GM21447 (cell line): ENCODE data around the gene PHEX.

Source experiments
- ATAC-seq: cut with Tn5 transposase; IDR thresholded peaks from one replicate; pipeline ENCODE4 v1.9.1; 2021; ENCODE audit not compliant: unreplicated experiment

Gene PHEX

GRCh38 chrX:22097012-22097694 lies 65.0 kb downstream of the PHEX start:
- no peak for ATAC-seq

GRCh38 chrX:22105231-22105630 lies 73.1 kb downstream of the PHEX start:
- ATAC-seq, result no peak

- no peak for ATAC-seq
Observed at GRCh38 chrX:22105971-22106370, 73.8 kb downstream of the PHEX start.

- no peak for ATAC-seq
Observed at GRCh38 chrX:22109442-22109841, 77.3 kb downstream of the PHEX start.

GRCh38 chrX:22110729-22111494 lies 78.8 kb downstream of the PHEX start:
- no peak for ATAC-seq

- ATAC-seq, result no peak
Observed at GRCh38 chrX:22116605-22117546, 84.8 kb downstream of the PHEX start.

- no peak for ATAC-seq
Observed at GRCh38 chrX:22117633-22118032, 85.5 kb downstream of the PHEX start.

GRCh38 chrX:22118161-22118830 lies 86.2 kb downstream of the PHEX start:
- ATAC-seq, result no peak

- ATAC-seq, result no peak
Observed at GRCh38 chrX:22121161-22121560, 89.0 kb downstream of the PHEX start.

GRCh38 chrX:22122510-22122909 lies 90.4 kb downstream of the PHEX start:
- ATAC-seq, result no peak

- no peak for ATAC-seq
Observed at GRCh38 chrX:22124098-22124497, 92.0 kb downstream of the PHEX start.

GRCh38 chrX:22125481-22125880 lies 93.4 kb downstream of the PHEX start:
- no peak for ATAC-seq

- no peak for ATAC-seq
Observed at GRCh38 chrX:22126327-22126726, 94.2 kb downstream of the PHEX start.

GRCh38 chrX:22128961-22129360 lies 96.8 kb downstream of the PHEX start:
- no peak for ATAC-seq

GRCh38 chrX:22134681-22135080 lies 102.6 kb downstream of the PHEX start:
- no peak for ATAC-seq

- no peak for ATAC-seq
Observed at GRCh38 chrX:22135171-22135711, 103.1 kb downstream of the PHEX start.

- ATAC-seq, result no peak
Observed at GRCh38 chrX:22135994-22136684, 104.0 kb downstream of the PHEX start.

GRCh38 chrX:22136711-22137110 lies 104.6 kb downstream of the PHEX start:
- no peak for ATAC-seq

GRCh38 chrX:22139822-22140221 lies 107.7 kb downstream of the PHEX start:
- no peak for ATAC-seq
